HEK293 (cell line): ENCODE results near the gene SNUPN.
"Not testable (repeated sequence)": the region's sequence is repeated elsewhere in the genome, so short reads cannot be mapped to it uniquely, and the experiment has no call there.

ENCODE experiments used
- KLF1 ChIP-seq: fragments of 450-650 bp; formaldehyde crosslinking; IDR thresholded peaks from 2 replicates; pipeline ENCODE4 v1.5.1; 2016; ENCODE audit warnings: missing biosample characterization, missing genetic modification characterization
- REPIN1 ChIP-seq: fragments of 450-650 bp; formaldehyde crosslinking; IDR thresholded peaks from 2 replicates; pipeline ENCODE4 v1.5.1; 2017; ENCODE audit warnings: missing biosample characterization, missing genetic modification characterization, low read depth
- SETDB1 ChIP-seq: IDR thresholded peaks from one replicate; pipeline ENCODE4 v1.6.1; 2017; ENCODE audit warnings: mild to moderate bottlenecking, low read length, moderate library complexity, mixed read lengths; ENCODE audit not compliant: insufficient read length
- ZEB2 ChIP-seq: fragments of 450-650 bp; formaldehyde crosslinking; IDR thresholded peaks from 2 replicates; pipeline ENCODE4 v1.5.1; 2016; ENCODE audit warnings: missing biosample characterization, missing genetic modification characterization
- ZNF24 ChIP-seq: fragments of 450-650 bp; formaldehyde crosslinking; IDR thresholded peaks from 2 replicates; pipeline ENCODE4 v1.5.1; 2016; ENCODE audit warnings: missing biosample characterization, missing genetic modification characterization
- ZNF529 ChIP-seq: fragments of 450-650 bp; formaldehyde crosslinking; IDR thresholded peaks from 2 replicates; pipeline ENCODE4 v1.5.1; 2017; ENCODE audit warnings: missing genetic modification characterization, missing biosample characterization; ENCODE audit not compliant: insufficient replicate concordance
- ZNF768 ChIP-seq: fragments of 450-650 bp; formaldehyde crosslinking; IDR thresholded peaks from 2 replicates; pipeline ENCODE4 v1.5.1; 2018; ENCODE audit warnings: missing biosample characterization, mild to moderate bottlenecking, missing genetic modification characterization
- ZSCAN30 ChIP-seq: fragments of 450-650 bp; IDR thresholded peaks from 2 replicates; pipeline ENCODE4 v1.5.1; 2018; ENCODE audit warnings: missing biosample characterization, mild to moderate bottlenecking, missing genetic modification characterization, moderate library complexity
- TF ChIP-seq, protein P1 (sequence below): IDR thresholded peaks from 2 replicates; pipeline ENCODE4 v1.6.1; 2011; ENCODE audit warnings: mild to moderate bottlenecking, low read depth, low read length, borderline replicate concordance
- TF ChIP-seq, protein P2 (sequence below): fragments of 450-650 bp; formaldehyde crosslinking; conservative IDR thresholded peaks from 2 replicates; pipeline ENCODE4 v1.5.1; 2016; ENCODE audit warnings: low read depth, missing biosample characterization, missing genetic modification characterization
- TF ChIP-seq, protein P3 (sequence below): fragments of 450-650 bp; formaldehyde crosslinking; IDR thresholded peaks from 2 replicates; pipeline ENCODE4 v1.5.1; 2016; ENCODE audit warnings: missing biosample characterization, missing genetic modification characterization
- TF ChIP-seq, protein P4 (sequence below): fragments of 450-650 bp; formaldehyde crosslinking; IDR thresholded peaks from 2 replicates; pipeline ENCODE4 v1.5.1; 2016; ENCODE audit warnings: missing biosample characterization, missing genetic modification characterization
- TF ChIP-seq, protein P5 (sequence below): fragments of 450-650 bp; formaldehyde crosslinking; IDR thresholded peaks from 2 replicates; pipeline ENCODE4 v1.5.1; 2016; ENCODE audit warnings: missing biosample characterization, missing genetic modification characterization, low read depth

DNA sequence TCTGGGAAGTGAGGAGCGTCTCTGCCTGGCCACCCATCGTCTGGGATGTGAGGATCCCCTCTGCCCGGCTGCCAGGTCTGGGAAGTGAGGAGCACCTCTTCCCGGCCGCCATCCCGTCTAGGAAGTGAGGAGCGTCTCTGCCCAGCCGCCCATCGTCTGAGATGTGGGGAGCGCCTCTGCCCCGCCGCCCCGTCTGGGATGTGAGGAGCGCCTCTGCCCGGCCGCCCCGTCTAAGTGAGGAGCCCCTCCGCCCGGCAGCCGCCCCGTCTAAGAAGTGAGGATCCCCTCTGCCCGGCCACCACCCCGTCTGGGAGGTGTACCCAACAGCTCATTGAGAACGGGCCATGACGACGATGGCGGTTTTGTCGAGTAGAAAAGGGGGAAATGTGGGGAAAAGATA is 66.6 kb downstream of the SNUPN start:
- TF ChIP-seq, protein P1, sequence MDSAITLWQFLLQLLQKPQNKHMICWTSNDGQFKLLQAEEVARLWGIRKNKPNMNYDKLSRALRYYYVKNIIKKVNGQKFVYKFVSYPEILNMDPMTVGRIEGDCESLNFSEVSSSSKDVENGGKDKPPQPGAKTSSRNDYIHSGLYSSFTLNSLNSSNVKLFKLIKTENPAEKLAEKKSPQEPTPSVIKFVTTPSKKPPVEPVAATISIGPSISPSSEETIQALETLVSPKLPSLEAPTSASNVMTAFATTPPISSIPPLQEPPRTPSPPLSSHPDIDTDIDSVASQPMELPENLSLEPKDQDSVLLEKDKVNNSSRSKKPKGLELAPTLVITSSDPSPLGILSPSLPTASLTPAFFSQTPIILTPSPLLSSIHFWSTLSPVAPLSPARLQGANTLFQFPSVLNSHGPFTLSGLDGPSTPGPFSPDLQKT: not testable (repeated sequence)
- TF ChIP-seq, protein P2, sequence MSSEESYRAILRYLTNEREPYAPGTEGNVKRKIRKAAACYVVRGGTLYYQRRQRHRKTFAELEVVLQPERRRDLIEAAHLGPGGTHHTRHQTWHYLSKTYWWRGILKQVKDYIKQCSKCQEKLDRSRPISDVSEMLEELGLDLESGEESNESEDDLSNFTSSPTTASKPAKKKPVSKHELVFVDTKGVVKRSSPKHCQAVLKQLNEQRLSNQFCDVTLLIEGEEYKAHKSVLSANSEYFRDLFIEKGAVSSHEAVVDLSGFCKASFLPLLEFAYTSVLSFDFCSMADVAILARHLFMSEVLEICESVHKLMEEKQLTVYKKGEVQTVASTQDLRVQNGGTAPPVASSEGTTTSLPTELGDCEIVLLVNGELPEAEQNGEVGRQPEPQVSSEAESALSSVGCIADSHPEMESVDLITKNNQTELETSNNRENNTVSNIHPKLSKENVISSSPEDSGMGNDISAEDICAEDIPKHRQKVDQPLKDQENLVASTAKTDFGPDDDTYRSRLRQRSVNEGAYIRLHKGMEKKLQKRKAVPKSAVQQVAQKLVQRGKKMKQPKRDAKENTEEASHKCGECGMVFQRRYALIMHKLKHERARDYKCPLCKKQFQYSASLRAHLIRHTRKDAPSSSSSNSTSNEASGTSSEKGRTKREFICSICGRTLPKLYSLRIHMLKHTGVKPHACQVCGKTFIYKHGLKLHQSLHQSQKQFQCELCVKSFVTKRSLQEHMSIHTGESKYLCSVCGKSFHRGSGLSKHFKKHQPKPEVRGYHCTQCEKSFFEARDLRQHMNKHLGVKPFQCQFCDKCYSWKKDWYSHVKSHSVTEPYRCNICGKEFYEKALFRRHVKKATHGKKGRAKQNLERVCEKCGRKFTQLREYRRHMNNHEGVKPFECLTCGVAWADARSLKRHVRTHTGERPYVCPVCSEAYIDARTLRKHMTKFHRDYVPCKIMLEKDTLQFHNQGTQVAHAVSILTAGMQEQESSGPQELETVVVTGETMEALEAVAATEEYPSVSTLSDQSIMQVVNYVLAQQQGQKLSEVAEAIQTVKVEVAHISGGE (tag by site-specific recombination): not testable (repeated sequence)
- TF ChIP-seq, protein P3, sequence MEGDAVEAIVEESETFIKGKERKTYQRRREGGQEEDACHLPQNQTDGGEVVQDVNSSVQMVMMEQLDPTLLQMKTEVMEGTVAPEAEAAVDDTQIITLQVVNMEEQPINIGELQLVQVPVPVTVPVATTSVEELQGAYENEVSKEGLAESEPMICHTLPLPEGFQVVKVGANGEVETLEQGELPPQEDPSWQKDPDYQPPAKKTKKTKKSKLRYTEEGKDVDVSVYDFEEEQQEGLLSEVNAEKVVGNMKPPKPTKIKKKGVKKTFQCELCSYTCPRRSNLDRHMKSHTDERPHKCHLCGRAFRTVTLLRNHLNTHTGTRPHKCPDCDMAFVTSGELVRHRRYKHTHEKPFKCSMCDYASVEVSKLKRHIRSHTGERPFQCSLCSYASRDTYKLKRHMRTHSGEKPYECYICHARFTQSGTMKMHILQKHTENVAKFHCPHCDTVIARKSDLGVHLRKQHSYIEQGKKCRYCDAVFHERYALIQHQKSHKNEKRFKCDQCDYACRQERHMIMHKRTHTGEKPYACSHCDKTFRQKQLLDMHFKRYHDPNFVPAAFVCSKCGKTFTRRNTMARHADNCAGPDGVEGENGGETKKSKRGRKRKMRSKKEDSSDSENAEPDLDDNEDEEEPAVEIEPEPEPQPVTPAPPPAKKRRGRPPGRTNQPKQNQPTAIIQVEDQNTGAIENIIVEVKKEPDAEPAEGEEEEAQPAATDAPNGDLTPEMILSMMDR (tag by site-specific recombination): not testable (repeated sequence)
- TF ChIP-seq REPIN1; SETDB1; ZNF768 (tag by site-specific recombination); ZSCAN30 (tag by site-specific recombination); ZNF529 (tag by site-specific recombination); ZEB2; KLF1 (tag by site-specific recombination); ZNF24 (tag by site-specific recombination): not testable (repeated sequence)
- TF ChIP-seq, protein P4, sequence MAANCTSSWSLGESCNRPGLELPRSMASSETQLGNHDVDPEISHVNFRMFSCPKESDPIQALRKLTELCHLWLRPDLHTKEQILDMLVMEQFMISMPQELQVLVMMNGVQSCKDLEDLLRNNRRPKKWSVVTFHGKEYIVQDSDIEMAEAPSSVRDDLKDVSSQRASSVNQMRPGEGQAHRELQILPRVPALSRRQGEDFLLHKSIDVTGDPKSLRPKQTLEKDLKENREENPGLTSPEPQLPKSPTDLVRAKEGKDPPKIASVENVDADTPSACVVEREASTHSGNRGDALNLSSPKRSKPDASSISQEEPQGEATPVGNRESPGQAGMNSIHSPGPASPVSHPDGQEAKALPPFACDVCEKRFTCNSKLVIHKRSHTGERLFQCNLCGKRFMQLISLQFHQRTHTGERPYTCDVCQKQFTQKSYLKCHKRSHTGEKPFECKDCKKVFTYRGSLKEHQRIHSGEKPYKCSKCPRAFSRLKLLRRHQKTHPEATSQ (tag by site-specific recombination): not testable (repeated sequence)
- TF ChIP-seq, protein P5, sequence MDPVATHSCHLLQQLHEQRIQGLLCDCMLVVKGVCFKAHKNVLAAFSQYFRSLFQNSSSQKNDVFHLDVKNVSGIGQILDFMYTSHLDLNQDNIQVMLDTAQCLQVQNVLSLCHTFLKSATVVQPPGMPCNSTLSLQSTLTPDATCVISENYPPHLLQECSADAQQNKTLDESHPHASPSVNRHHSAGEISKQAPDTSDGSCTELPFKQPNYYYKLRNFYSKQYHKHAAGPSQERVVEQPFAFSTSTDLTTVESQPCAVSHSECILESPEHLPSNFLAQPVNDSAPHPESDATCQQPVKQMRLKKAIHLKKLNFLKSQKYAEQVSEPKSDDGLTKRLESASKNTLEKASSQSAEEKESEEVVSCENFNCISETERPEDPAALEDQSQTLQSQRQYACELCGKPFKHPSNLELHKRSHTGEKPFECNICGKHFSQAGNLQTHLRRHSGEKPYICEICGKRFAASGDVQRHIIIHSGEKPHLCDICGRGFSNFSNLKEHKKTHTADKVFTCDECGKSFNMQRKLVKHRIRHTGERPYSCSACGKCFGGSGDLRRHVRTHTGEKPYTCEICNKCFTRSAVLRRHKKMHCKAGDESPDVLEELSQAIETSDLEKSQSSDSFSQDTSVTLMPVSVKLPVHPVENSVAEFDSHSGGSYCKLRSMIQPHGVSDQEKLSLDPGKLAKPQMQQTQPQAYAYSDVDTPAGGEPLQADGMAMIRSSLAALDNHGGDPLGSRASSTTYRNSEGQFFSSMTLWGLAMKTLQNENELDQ (tag by site-specific recombination): not testable (repeated sequence)
